Sigmoid colon (tissue), 7 donors: ENCODE data around the gene GZMA. TPM values are rescaled to one million over a fixed set of nuclear protein-coding genes. Genes with fewer than 3 reads are reported as not detected.

Source experiments
- DNase-seq: peaks from one replicate; pipeline ENCODE4 v3.0.0-alpha.2; 2019
- H3K27ac ChIP-seq, 4 donors: fragments of 200-600 bp; sonication (generic); one replicate each; pipeline ENCODE4 v1.5.1; 2016 to 2019; ENCODE audit warnings: mild to moderate bottlenecking in 1 of 4
- H3K27me3 ChIP-seq, 3 donors: fragments of 200-600 bp; sonication (generic); one replicate each; pipeline ENCODE4 v1.5.1; 2019; ENCODE audit warnings: mild to moderate bottlenecking in 1 of 3
- H3K36me3 ChIP-seq, 4 donors: fragments of 200-600 bp; sonication (generic); one replicate each; pipeline ENCODE4 v1.5.1; 2016 to 2019
- H3K4me1 ChIP-seq, 4 donors: fragments of 200-600 bp; sonication (generic); one replicate each; pipeline ENCODE4 v1.5.1; 2017 to 2019
- H3K4me3 ChIP-seq, 4 donors: fragments of 200-600 bp; sonication (generic); one replicate each; pipeline ENCODE4 v1.5.1; 2017 to 2019; ENCODE audit warnings: mild to moderate bottlenecking in 2 of 4, moderate library complexity in 1 of 4
- H3K9me3 ChIP-seq, 4 donors: fragments of 200-600 bp in 3 of 4; sonication (generic) in 3 of 4; one replicate each; pipeline versions ENCODE4 v1.5.1 to v1.6.1; 2013 to 2019
- EP300 ChIP-seq, 4 donors: sonication (generic); formaldehyde crosslinking; IDR thresholded peaks; one replicate each; pipeline ENCODE4 v1.6.1; 2017; ENCODE audit warnings: antibody characterized with exemption in 4 of 4
- POLR2A ChIP-seq, 2 donors: fragments of 450-650 bp; IDR thresholded peaks; one replicate each; pipeline ENCODE4 v1.6.1; 2016; ENCODE audit warnings: antibody characterized with exemption in 2 of 2, mild to moderate bottlenecking in 2 of 2, moderate library complexity in 2 of 2
- POLR2AphosphoS5 ChIP-seq, 4 donors: sonication (generic); formaldehyde crosslinking; IDR thresholded peaks; one replicate each; pipeline ENCODE4 v1.6.1; 2017; ENCODE audit warnings: antibody characterized with exemption in 4 of 4
- WGBS, 2 donors: extraction: QIAGEN DNeasy Blood & Tissue Kit; methylation state at CpG; one replicate each; pipeline ENCODE4 v1.1.7; 2013; 5-methylcytosine and 5-hydroxymethylcytosine counted together
- intact Hi-C: fragments of 100-400 bp; cut with DNase I; formaldehyde crosslinking; loops from one replicate; pipeline ENCODE4 v1.15.1; 2023
- polyA plus RNA-seq, 3 donors: library from polyadenylated mRNA; stranded (reverse); fragments of 200-250 nt; gene quantifications; one replicate each; pipeline ENCODE4 v1.2.3, GENCODE V29; 2013
- total RNA-seq, 4 donors: library from RNA; depleted of rRNA; stranded (reverse); fragments of >200 nt; gene quantifications; one replicate each; pipeline ENCODE4 v1.1.0, GENCODE V29; 2016
- TF ChIP-seq, protein P1 (sequence below), 4 experiments: fragments of 450-650 bp in 3 of 4; fragments of 200-600 bp in 1 of 4; IDR thresholded peaks; one replicate each; pipeline ENCODE4 v1.5.1; 2016 to 2019; ENCODE audit warnings: antibody characterized with exemption in 4 of 4, mild to moderate bottlenecking in 3 of 4, moderate library complexity in 2 of 4
- donor health status: healthy with polysubstance abuse.
- donor health status: Bipolar disorder and iron deficiency.
- donor health status: healthy.

The GZMA gene
- total and polyA plus RNA-seq, 7 donors = 1.1 to 15.0 (median 6.1) TPM; not detected in 3

GRCh38 chr5:55063899-55064298 lies 38.5 kb upstream of the GZMA start:
- H3K4me3 ChIP-seq = no peak overlapping the region
- H3K9me3 ChIP-seq = no peaks in the 10 kb centered on the region
- intact Hi-C loops = no loop called here
- 70 to 73% methylated on average over 2 of the region's 2 CpGs for WGBS, 2 donors
- H3K36me3 ChIP-seq = no peaks in the 10 kb centered on the region
- TF ChIP-seq EP300 (IDR thresholded peaks at IDR 0.05) (no peak), POLR2A (IDR thresholded peaks at IDR 0.05) (no peak), POLR2AphosphoS5 (IDR thresholded peaks at IDR 0.05) (no peak)
- TF ChIP-seq, protein P1, sequence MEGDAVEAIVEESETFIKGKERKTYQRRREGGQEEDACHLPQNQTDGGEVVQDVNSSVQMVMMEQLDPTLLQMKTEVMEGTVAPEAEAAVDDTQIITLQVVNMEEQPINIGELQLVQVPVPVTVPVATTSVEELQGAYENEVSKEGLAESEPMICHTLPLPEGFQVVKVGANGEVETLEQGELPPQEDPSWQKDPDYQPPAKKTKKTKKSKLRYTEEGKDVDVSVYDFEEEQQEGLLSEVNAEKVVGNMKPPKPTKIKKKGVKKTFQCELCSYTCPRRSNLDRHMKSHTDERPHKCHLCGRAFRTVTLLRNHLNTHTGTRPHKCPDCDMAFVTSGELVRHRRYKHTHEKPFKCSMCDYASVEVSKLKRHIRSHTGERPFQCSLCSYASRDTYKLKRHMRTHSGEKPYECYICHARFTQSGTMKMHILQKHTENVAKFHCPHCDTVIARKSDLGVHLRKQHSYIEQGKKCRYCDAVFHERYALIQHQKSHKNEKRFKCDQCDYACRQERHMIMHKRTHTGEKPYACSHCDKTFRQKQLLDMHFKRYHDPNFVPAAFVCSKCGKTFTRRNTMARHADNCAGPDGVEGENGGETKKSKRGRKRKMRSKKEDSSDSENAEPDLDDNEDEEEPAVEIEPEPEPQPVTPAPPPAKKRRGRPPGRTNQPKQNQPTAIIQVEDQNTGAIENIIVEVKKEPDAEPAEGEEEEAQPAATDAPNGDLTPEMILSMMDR (IDR thresholded peaks at IDR 0.05) = no peak
- DNase-seq = no peak
- no peak overlapping the region for H3K27ac ChIP-seq
- no peaks in the 10 kb centered on the region for H3K27me3 ChIP-seq
- H3K4me1 ChIP-seq = no peaks in the 10 kb centered on the region

GRCh38 chr5:55064523-55064922 lies 37.9 kb upstream of the GZMA start:
- no peaks in the 10 kb centered on the region for H3K27me3 ChIP-seq
- intact Hi-C loops = no loop called here
- TF ChIP-seq EP300 (IDR thresholded peaks at IDR 0.05) (no peak), POLR2AphosphoS5 (IDR thresholded peaks at IDR 0.05) (no peak), POLR2A (IDR thresholded peaks at IDR 0.05) (no peak)
- TF ChIP-seq, protein P1 (IDR thresholded peaks at IDR 0.05) = no peak
- WGBS, 2 donors = 74 to 82% methylated on average over 3 of the region's 3 CpGs
- no peak for DNase-seq
- H3K36me3 ChIP-seq = no peaks in the 10 kb centered on the region
- no peak overlapping the region for H3K27ac ChIP-seq
- no peaks in the 10 kb centered on the region for H3K9me3 ChIP-seq
- no peaks in the 10 kb centered on the region for H3K4me1 ChIP-seq
- H3K4me3 ChIP-seq = no peak overlapping the region

GRCh38 chr5:55066277-55066676 lies 36.2 kb upstream of the GZMA start:
- Histone ChIP-seq H3K4me3 (no peak overlapping the region), H3K27ac (no peak overlapping the region), H3K4me1 (no peaks in the 10 kb centered on the region), H3K36me3 (no peaks in the 10 kb centered on the region), H3K27me3 (no peaks in the 10 kb centered on the region), H3K9me3 (no peaks in the 10 kb centered on the region)
- no peak for TF ChIP-seq EP300 (IDR thresholded peaks at IDR 0.05)
- TF ChIP-seq, protein P1 (IDR thresholded peaks at IDR 0.05) = no peak
- TF ChIP-seq POLR2A (IDR thresholded peaks at IDR 0.05) = no peak
- no peak for TF ChIP-seq POLR2AphosphoS5 (IDR thresholded peaks at IDR 0.05)
- WGBS, 2 donors = 97 to 98% methylated on average over 3 of the region's 3 CpGs
- intact Hi-C loops = no loop called here
- no peak for DNase-seq

DNA sequence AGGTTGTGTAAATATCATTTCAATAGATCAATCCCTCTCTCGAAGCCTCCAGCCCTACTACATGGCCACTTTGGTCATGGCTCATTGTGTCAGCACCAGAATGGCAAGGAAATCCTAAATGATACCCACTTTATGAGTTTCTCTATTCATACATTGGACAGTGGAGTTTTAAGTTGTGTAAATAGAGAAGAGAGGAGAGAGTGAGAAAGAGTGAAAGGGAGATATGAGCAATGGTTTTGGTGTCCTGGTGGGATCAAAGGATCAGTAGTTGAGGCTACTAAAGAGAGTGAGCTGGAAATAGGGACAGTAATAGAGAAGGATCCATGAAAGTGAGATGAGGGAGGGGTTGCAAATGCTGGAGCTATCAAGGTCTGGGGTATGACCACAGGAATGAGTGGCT lies 31.5 kb upstream of the GZMA start:
- H3K36me3 ChIP-seq = no peaks in the 10 kb centered on the region
- TF ChIP-seq POLR2AphosphoS5 (IDR thresholded peaks at IDR 0.05) = no peak
- TF ChIP-seq, protein P1 (IDR thresholded peaks at IDR 0.05) = no peak
- TF ChIP-seq POLR2A (IDR thresholded peaks at IDR 0.05) = no peak
- TF ChIP-seq EP300 (IDR thresholded peaks at IDR 0.05) = no peak
- intact Hi-C loops = no loop called here
- WGBS, 2 donors = 66 to 89% methylated on average over 1 of the region's 1 CpG
- H3K27ac ChIP-seq = no peak overlapping the region
- no peak overlapping the region for H3K4me3 ChIP-seq
- H3K9me3 ChIP-seq = no peaks in the 10 kb centered on the region
- no peaks in the 10 kb centered on the region for H3K4me1 ChIP-seq
- no peaks in the 10 kb centered on the region for H3K27me3 ChIP-seq
- DNase-seq = no peak

DNA sequence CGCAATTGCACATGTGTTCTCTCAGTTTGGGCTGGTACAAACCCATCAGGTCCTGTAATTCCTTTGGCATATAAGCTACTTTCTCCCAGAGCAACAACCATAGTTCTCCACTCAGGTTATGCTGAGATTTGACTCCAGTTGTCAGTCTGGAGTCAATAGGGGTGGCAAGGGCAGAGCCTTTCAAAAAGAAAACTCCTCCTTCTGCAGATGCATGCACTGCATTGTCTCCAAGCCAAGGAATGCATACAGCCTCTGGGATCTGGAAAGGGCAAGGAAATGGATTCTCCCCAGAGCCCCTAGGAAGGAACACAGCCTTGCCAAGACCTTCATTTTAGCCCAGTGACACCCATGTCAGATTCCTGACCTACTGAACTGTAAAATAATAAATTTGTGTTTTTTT lies 31.0 kb upstream of the GZMA start:
- intact Hi-C loops = no loop called here

More for the DNA sequence above, 31.0 kb upstream of the GZMA start:
- Histone ChIP-seq H3K36me3 (no peaks in the 10 kb centered on the region), H3K9me3 (no peaks in the 10 kb centered on the region), H3K27me3 (no peaks in the 10 kb centered on the region), H3K4me3 (no peak overlapping the region), H3K27ac (no peak overlapping the region), H3K4me1 (no peaks in the 10 kb centered on the region)
- TF ChIP-seq POLR2A (IDR thresholded peaks at IDR 0.05) = no peak
- WGBS, 2 donors = 93% methylated on average over 1 of the region's 1 CpG
- DNase-seq = no peak
